ENCODE measurements around the gene LPCAT2. TPM values are rescaled to one million over a fixed set of nuclear protein-coding genes. Genes with fewer than 3 reads are reported as not detected.

Gene LPCAT2
- polyA plus RNA-seq, 1 donor from 2014 or later, result not detected

- Mint-ChIP-seq H3K4me1 (no peaks in the 10 kb centered on the region), H3K9me3 (peaks cover 0 to 3% (median 0%) of the 10 kb centered on the region in 3 donors), H3K27me3 (peaks cover 10% of the 10 kb centered on the region), H3K4me3 (no peak overlapping the region), H3K27ac (no peak overlapping the region), H3K36me3 (no peaks in the 10 kb centered on the region)
Measured at GRCh38 chr16:55492756-55493380, 16.0 kb upstream of the LPCAT2 start.

GRCh38 chr16:55494994-55495421 lies 13.9 kb upstream of the LPCAT2 start:
- H3K4me1 Mint-ChIP-seq, result no peaks in the 10 kb centered on the region

GRCh38 chr16:55495616-55496289 lies 13.1 kb upstream of the LPCAT2 start:
- H3K4me1 Mint-ChIP-seq, result no peaks in the 10 kb centered on the region
- peaks cover 13% of the 10 kb centered on the region for H3K27me3 Mint-ChIP-seq
- H3K9me3 Mint-ChIP-seq, result peaks cover 0 to 3% (median 0%) of the 10 kb centered on the region in 3 donors
- no peak overlapping the region for H3K4me3 Mint-ChIP-seq
- no peaks in the 10 kb centered on the region for H3K36me3 Mint-ChIP-seq
- H3K27ac Mint-ChIP-seq, result no peak overlapping the region

More at GRCh38 chr16:55494994-55495421, 13.9 kb upstream of the LPCAT2 start:
- Mint-ChIP-seq H3K27ac (no peak overlapping the region), H3K27me3 (peaks cover 14% of the 10 kb centered on the region), H3K36me3 (no peaks in the 10 kb centered on the region), H3K9me3 (peaks cover 0 to 3% (median 0%) of the 10 kb centered on the region in 3 donors), H3K4me3 (no peak overlapping the region)

GRCh38 chr16:55496509-55497145 lies 12.2 kb upstream of the LPCAT2 start:
- Mint-ChIP-seq H3K27me3 (peaks cover 13% of the 10 kb centered on the region), H3K4me3 (no peak overlapping the region), H3K27ac (no peak overlapping the region), H3K9me3 (peaks cover 0 to 3% (median 0%) of the 10 kb centered on the region in 3 donors), H3K36me3 (no peaks in the 10 kb centered on the region), H3K4me1 (no peaks in the 10 kb centered on the region)

GRCh38 chr16:55497558-55497957 lies 11.3 kb upstream of the LPCAT2 start:
- Mint-ChIP-seq H3K4me1 (no peaks in the 10 kb centered on the region), H3K36me3 (no peaks in the 10 kb centered on the region), H3K4me3 (no peak overlapping the region), H3K27ac (no peak overlapping the region), H3K27me3 (peaks cover 13% of the 10 kb centered on the region), H3K9me3 (peaks cover 0 to 3% (median 0%) of the 10 kb centered on the region in 3 donors)

GRCh38 chr16:55498101-55498500 lies 10.8 kb upstream of the LPCAT2 start:
- Mint-ChIP-seq H3K27me3 (peaks cover 13% of the 10 kb centered on the region), H3K27ac (no peak overlapping the region), H3K4me1 (no peaks in the 10 kb centered on the region), H3K9me3 (peaks cover 0 to 2% (median 0%) of the 10 kb centered on the region in 3 donors), H3K36me3 (no peaks in the 10 kb centered on the region), H3K4me3 (no peak overlapping the region)

GRCh38 chr16:55499281-55499680 lies 9.6 kb upstream of the LPCAT2 start:
- H3K27ac Mint-ChIP-seq, result no peak overlapping the region
- peaks cover 9% of the 10 kb centered on the region for H3K27me3 Mint-ChIP-seq
- no peaks in the 10 kb centered on the region for H3K9me3 Mint-ChIP-seq
- H3K4me3 Mint-ChIP-seq, result no peak overlapping the region
- no peaks in the 10 kb centered on the region for H3K36me3 Mint-ChIP-seq
- no peaks in the 10 kb centered on the region for H3K4me1 Mint-ChIP-seq

- no peaks in the 10 kb centered on the region for H3K4me1 Mint-ChIP-seq
- no peaks in the 10 kb centered on the region for H3K9me3 Mint-ChIP-seq
- H3K36me3 Mint-ChIP-seq, result no peaks in the 10 kb centered on the region
- peaks cover 7% of the 10 kb centered on the region for H3K27me3 Mint-ChIP-seq
- H3K4me3 Mint-ChIP-seq, result no peak overlapping the region
- no peak overlapping the region for H3K27ac Mint-ChIP-seq
Measured at GRCh38 chr16:55499951-55500529, 8.8 kb upstream of the LPCAT2 start.

GRCh38 chr16:55500530-55501011 lies 8.3 kb upstream of the LPCAT2 start:
- Mint-ChIP-seq H3K4me1 (no peaks in the 10 kb centered on the region), H3K9me3 (no peaks in the 10 kb centered on the region), H3K36me3 (no peaks in the 10 kb centered on the region), H3K27ac (no peak overlapping the region), H3K4me3 (no peak overlapping the region), H3K27me3 (peaks cover 7% of the 10 kb centered on the region)

- Mint-ChIP-seq H3K9me3 (no peaks in the 10 kb centered on the region), H3K4me1 (no peaks in the 10 kb centered on the region), H3K27me3 (peaks cover 9% of the 10 kb centered on the region), H3K36me3 (no peaks in the 10 kb centered on the region), H3K27ac (peak overlapping the region in 1 of 3 donors; percentile 54), H3K4me3 (no peak overlapping the region)
Measured at GRCh38 chr16:55501549-55502322, 7.1 kb upstream of the LPCAT2 start.

- Mint-ChIP-seq H3K4me3 (no peak overlapping the region), H3K27me3 (peaks cover 11% of the 10 kb centered on the region), H3K27ac (no peak overlapping the region), H3K9me3 (peaks cover 0 to 2% (median 0%) of the 10 kb centered on the region in 3 donors), H3K36me3 (no peaks in the 10 kb centered on the region), H3K4me1 (no peaks in the 10 kb centered on the region)
Measured at GRCh38 chr16:55502801-55503366, 6.0 kb upstream of the LPCAT2 start.

- H3K4me3 Mint-ChIP-seq, result no peak overlapping the region
- peaks cover 16% of the 10 kb centered on the region for H3K27me3 Mint-ChIP-seq
- no peaks in the 10 kb centered on the region for H3K36me3 Mint-ChIP-seq
- H3K27ac Mint-ChIP-seq, result no peak overlapping the region
- peaks cover 0 to 1% (median 0%) of the 10 kb centered on the region in 3 donors for H3K4me1 Mint-ChIP-seq
- H3K9me3 Mint-ChIP-seq, result peaks cover 0 to 3% (median 0%) of the 10 kb centered on the region in 3 donors
Measured at GRCh38 chr16:55503726-55504550, 4.9 kb upstream of the LPCAT2 start.

GRCh38 chr16:55505333-55506015 lies 3.4 kb upstream of the LPCAT2 start:
- Mint-ChIP-seq H3K9me3 (peaks cover 0 to 9% (median 0%) of the 10 kb centered on the region in 3 donors), H3K4me3 (no peak overlapping the region), H3K4me1 (peaks cover 0 to 3% (median 1%) of the 10 kb centered on the region in 3 donors), H3K36me3 (no peaks in the 10 kb centered on the region), H3K27me3 (peaks cover 18% of the 10 kb centered on the region), H3K27ac (no peak overlapping the region)

Measured in IgD-negative memory B cell (primary cell).